Measurements from ENCODE around the gene CLEC2L. TPM values are rescaled to one million over a fixed set of nuclear protein-coding genes. Genes with fewer than 3 reads are reported as not detected.

CLEC2L gene
- total RNA-seq, 4 donors from 2014 or later, result not detected

DNA sequence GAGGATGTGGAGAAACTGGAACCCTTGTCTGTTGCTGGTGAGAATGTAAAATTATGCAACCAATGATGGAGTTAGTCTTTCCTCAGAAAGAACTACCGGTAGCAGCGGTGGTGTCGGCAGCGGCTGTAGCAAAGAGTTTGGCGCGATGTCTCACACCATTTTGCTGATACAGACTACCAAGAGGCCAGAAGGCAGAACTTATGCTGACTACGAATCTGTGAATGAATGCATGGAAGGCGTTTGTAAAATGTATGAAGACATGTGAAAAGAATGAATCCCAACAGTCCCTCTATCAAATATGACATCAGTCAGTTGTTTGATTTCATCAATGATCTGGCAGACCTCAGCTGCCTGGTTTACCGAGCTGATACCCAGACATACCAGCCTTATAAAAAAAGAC lies 10.6 kb downstream of the CLEC2L start:
- Histone ChIP-seq H3K27ac (replicated peaks in 1 of 4) (no peak overlapping the region), H3K27me3 (no peaks in the 10 kb centered on the region), H3K36me3 (no peaks in the 10 kb centered on the region), H3K9me3 (no peaks in the 10 kb centered on the region), H3K4me3 (no peak overlapping the region), H3K4me1 (peaks cover 0 to 15% (median 8%) of the 10 kb centered on the region in 4 donors)
- TF ChIP-seq POLR2AphosphoS5 (IDR thresholded peaks at IDR 0.05) (no peak), EP300 (IDR thresholded peaks at IDR 0.05) (no peak), POLR2A (IDR thresholded peaks at IDR 0.05; ENCODE audit: low read depth) (no peak)
- TF ChIP-seq, protein P1, sequence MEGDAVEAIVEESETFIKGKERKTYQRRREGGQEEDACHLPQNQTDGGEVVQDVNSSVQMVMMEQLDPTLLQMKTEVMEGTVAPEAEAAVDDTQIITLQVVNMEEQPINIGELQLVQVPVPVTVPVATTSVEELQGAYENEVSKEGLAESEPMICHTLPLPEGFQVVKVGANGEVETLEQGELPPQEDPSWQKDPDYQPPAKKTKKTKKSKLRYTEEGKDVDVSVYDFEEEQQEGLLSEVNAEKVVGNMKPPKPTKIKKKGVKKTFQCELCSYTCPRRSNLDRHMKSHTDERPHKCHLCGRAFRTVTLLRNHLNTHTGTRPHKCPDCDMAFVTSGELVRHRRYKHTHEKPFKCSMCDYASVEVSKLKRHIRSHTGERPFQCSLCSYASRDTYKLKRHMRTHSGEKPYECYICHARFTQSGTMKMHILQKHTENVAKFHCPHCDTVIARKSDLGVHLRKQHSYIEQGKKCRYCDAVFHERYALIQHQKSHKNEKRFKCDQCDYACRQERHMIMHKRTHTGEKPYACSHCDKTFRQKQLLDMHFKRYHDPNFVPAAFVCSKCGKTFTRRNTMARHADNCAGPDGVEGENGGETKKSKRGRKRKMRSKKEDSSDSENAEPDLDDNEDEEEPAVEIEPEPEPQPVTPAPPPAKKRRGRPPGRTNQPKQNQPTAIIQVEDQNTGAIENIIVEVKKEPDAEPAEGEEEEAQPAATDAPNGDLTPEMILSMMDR (IDR thresholded peaks at IDR 0.05), result no peak
- no peak for DNase-seq (ENCODE audit: extremely low spot score)
- WGBS, result 91% methylated on average over 9 of the region's 9 CpGs
- intact Hi-C loops (cut with DNase I), result no loop called here

GRCh38 chr7:139534966-139535651 lies 11.6 kb downstream of the CLEC2L start:
- intact Hi-C loops (cut with DNase I), result no loop called here
- H3K27ac ChIP-seq (replicated peaks in 1 of 4), result no peak overlapping the region
- no peak for TF ChIP-seq POLR2A (IDR thresholded peaks at IDR 0.05; ENCODE audit: low read depth)
- no peak for TF ChIP-seq POLR2AphosphoS5 (IDR thresholded peaks at IDR 0.05)
- TF ChIP-seq EP300 (IDR thresholded peaks at IDR 0.05), result no peak
- WGBS, result 69% methylated on average over 7 of the region's 7 CpGs
- DNase-seq (ENCODE audit: extremely low spot score), result no peak
- H3K36me3 ChIP-seq, result no peaks in the 10 kb centered on the region
- H3K4me1 ChIP-seq, result peaks cover 0 to 20% (median 18%) of the 10 kb centered on the region in 4 donors
- no peaks in the 10 kb centered on the region for H3K27me3 ChIP-seq
- H3K4me3 ChIP-seq, result no peak overlapping the region
- no peaks in the 10 kb centered on the region for H3K9me3 ChIP-seq

GRCh38 chr7:139536152-139536551 lies 12.7 kb downstream of the CLEC2L start:
- Histone ChIP-seq H3K27me3 (no peaks in the 10 kb centered on the region), H3K4me1 (peaks cover 0 to 21% (median 20%) of the 10 kb centered on the region in 4 donors), H3K9me3 (no peaks in the 10 kb centered on the region), H3K36me3 (no peaks in the 10 kb centered on the region), H3K4me3 (no peak overlapping the region), H3K27ac (replicated peaks in 1 of 4) (no peak overlapping the region)
- intact Hi-C loops (cut with DNase I), result no loop called here
- DNase-seq (ENCODE audit: extremely low spot score), result no peak
- WGBS, result 94% methylated on average over 7 of the region's 8 CpGs
- TF ChIP-seq, protein P1 (IDR thresholded peaks at IDR 0.05), result no peak
- TF ChIP-seq POLR2A (IDR thresholded peaks at IDR 0.05; ENCODE audit: low read depth) (no peak), EP300 (IDR thresholded peaks at IDR 0.05) (no peak), POLR2AphosphoS5 (IDR thresholded peaks at IDR 0.05) (no peak)

GRCh38 chr7:139538881-139539635 lies 15.6 kb downstream of the CLEC2L start:
- no peak for TF ChIP-seq POLR2A (IDR thresholded peaks at IDR 0.05; ENCODE audit: low read depth)
- TF ChIP-seq, protein P1 (IDR thresholded peaks at IDR 0.05), result no peak
- TF ChIP-seq EP300 (IDR thresholded peaks at IDR 0.05), result no peak
- peak in 1 of 2 donors; percentile 17 for TF ChIP-seq POLR2AphosphoS5 (IDR thresholded peaks at IDR 0.05)

GRCh38 chr7:139540203-139540602 lies 16.7 kb downstream of the CLEC2L start:
- 83% methylated on average over 11 of the region's 12 CpGs for WGBS
- DNase-seq (ENCODE audit: extremely low spot score), result no peak
- intact Hi-C loops (cut with DNase I), result no loop called here
- no peaks in the 10 kb centered on the region for H3K27me3 ChIP-seq
- TF ChIP-seq POLR2AphosphoS5 (IDR thresholded peaks at IDR 0.05) (no peak), POLR2A (IDR thresholded peaks at IDR 0.05; ENCODE audit: low read depth) (no peak), EP300 (IDR thresholded peaks at IDR 0.05) (no peak)
- TF ChIP-seq, protein P1 (IDR thresholded peaks at IDR 0.05), result no peak
- H3K4me3 ChIP-seq, result no peak overlapping the region
- H3K9me3 ChIP-seq, result no peaks in the 10 kb centered on the region
- H3K36me3 ChIP-seq, result no peaks in the 10 kb centered on the region
- peaks cover 0 to 30% (median 27%) of the 10 kb centered on the region in 4 donors for H3K4me1 ChIP-seq
- no peak overlapping the region for H3K27ac ChIP-seq (replicated peaks in 1 of 4)

More at GRCh38 chr7:139538881-139539635, 15.6 kb downstream of the CLEC2L start:
- DNase-seq (ENCODE audit: extremely low spot score), result no peak
- Histone ChIP-seq H3K27me3 (no peaks in the 10 kb centered on the region), H3K4me1 (peaks cover 0 to 30% (median 27%) of the 10 kb centered on the region in 4 donors), H3K36me3 (no peaks in the 10 kb centered on the region), H3K27ac (replicated peaks in 1 of 4) (peak overlapping the region in 1 of 4 donors; percentile 31), H3K9me3 (no peaks in the 10 kb centered on the region), H3K4me3 (no peak overlapping the region)
- WGBS, result 45% methylated on average over 8 of the region's 8 CpGs
- intact Hi-C loops (cut with DNase I), result no loop called here
